SK-N-SH (cell line): ENCODE measurements around the gene HSF5.

Experiments used
- TF ChIP-seq, protein P1 (sequence below): fragments of 200-600 bp; sonication (generic); IDR thresholded peaks from 2 replicates; pipeline ENCODE4 v1.6.1; 2017; ENCODE audit warnings: antibody characterized with exemption, mild to moderate bottlenecking, moderate library complexity
- TF ChIP-seq, protein P2 (sequence below): IDR thresholded peaks from 2 replicates; pipeline ENCODE4 v1.4.0; 2012; ENCODE audit warnings: low read depth, borderline replicate concordance
- TF ChIP-seq, protein P3 (sequence below): IDR thresholded peaks from 2 replicates; pipeline ENCODE4; 2012

DNA sequence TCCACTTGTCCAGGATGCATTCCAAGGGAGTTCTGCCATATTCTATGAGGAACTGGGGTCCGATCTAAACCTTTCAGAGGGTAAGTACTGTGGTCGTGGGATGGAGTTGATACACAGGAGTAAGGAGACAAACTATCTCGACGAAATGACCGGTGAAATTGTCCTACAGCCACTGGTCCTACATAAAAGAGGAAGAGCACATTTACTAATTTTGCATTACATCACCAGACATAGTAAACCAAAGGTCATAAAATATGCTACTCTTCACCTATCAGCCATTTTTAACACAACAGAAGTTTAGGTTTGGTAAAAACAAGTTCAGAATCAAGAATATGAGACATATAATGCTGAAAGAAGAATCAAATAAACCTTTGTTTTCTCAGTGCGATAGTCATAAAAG, 8.1 kb downstream of the HSF5 start:
- TF ChIP-seq, protein P1, sequence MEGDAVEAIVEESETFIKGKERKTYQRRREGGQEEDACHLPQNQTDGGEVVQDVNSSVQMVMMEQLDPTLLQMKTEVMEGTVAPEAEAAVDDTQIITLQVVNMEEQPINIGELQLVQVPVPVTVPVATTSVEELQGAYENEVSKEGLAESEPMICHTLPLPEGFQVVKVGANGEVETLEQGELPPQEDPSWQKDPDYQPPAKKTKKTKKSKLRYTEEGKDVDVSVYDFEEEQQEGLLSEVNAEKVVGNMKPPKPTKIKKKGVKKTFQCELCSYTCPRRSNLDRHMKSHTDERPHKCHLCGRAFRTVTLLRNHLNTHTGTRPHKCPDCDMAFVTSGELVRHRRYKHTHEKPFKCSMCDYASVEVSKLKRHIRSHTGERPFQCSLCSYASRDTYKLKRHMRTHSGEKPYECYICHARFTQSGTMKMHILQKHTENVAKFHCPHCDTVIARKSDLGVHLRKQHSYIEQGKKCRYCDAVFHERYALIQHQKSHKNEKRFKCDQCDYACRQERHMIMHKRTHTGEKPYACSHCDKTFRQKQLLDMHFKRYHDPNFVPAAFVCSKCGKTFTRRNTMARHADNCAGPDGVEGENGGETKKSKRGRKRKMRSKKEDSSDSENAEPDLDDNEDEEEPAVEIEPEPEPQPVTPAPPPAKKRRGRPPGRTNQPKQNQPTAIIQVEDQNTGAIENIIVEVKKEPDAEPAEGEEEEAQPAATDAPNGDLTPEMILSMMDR = no peak
- TF ChIP-seq, protein P2, sequence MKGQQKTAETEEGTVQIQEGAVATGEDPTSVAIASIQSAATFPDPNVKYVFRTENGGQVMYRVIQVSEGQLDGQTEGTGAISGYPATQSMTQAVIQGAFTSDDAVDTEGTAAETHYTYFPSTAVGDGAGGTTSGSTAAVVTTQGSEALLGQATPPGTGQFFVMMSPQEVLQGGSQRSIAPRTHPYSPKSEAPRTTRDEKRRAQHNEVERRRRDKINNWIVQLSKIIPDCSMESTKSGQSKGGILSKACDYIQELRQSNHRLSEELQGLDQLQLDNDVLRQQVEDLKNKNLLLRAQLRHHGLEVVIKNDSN = no peak
- TF ChIP-seq, protein P3, sequence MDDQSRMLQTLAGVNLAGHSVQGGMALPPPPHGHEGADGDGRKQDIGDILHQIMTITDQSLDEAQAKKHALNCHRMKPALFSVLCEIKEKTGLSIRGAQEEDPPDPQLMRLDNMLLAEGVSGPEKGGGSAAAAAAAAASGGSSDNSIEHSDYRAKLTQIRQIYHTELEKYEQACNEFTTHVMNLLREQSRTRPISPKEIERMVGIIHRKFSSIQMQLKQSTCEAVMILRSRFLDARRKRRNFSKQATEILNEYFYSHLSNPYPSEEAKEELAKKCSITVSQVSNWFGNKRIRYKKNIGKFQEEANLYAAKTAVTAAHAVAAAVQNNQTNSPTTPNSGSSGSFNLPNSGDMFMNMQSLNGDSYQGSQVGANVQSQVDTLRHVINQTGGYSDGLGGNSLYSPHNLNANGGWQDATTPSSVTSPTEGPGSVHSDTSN = no peak
